ENCODE measurements around the gene CCDC7. TPM values are rescaled to one million over a fixed set of nuclear protein-coding genes. Genes with fewer than 3 reads are reported as not detected.
"Not testable (repeated sequence)": the region's sequence is repeated elsewhere in the genome, so short reads cannot be mapped to it uniquely, and the experiment has no call there.

Gene CCDC7
- polyA plus RNA-seq, 3 donors = 0.67 to 1.5 (median 1.2) TPM

DNA sequence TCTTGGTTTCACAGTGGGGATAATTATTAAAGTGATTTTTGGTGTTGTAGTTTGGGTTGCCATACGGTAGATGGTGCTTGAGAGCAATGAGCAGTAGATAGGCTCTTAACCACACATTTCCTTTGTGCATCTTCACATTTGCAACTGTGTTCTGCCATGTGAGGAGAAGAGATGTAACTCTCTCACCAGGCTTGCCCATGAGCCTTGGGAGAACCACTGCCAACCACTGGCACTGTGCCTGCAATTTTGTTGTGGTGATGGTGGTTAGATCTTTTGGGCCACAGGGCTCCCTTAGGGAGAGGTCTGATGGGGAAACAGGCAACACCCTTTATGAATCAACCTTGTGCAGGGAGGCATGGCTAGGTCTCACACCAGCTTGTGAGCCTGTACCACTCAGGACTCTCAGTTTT, 204.3 kb downstream of the CCDC7 start:
- WGBS, 3 donors = 65 to 81% (median 76%) methylated on average over 1 of the region's 1 CpG
- H3K27ac ChIP-seq (ENCODE audit: low read depth, low read length) = no peak overlapping the region

DNA sequence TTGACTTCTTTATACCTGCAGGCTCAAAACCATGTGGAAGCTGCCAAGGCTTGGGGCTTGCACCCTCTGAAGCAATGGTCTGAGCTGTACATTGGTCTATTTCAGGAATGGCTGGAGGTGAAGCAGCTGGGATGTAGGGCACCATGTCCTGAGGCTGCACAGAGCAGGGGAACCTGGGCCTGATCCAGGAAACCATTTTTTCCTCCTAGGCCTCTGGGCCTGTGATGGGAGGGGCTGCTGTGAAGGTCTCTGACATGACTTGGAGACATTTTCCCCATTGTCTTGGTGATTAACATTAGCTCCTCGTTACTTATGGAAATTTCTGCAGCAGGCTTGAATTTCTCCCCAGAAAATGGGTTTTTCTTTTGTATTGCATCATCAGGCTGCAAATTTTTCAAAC, 211.5 kb downstream of the CCDC7 start:
- 0 to 86% (median 38%) methylated on average over 1 of the region's 1 CpG for WGBS, 3 donors
- not testable (repeated sequence) for H3K27ac ChIP-seq (ENCODE audit: low read depth, low read length)

DNA sequence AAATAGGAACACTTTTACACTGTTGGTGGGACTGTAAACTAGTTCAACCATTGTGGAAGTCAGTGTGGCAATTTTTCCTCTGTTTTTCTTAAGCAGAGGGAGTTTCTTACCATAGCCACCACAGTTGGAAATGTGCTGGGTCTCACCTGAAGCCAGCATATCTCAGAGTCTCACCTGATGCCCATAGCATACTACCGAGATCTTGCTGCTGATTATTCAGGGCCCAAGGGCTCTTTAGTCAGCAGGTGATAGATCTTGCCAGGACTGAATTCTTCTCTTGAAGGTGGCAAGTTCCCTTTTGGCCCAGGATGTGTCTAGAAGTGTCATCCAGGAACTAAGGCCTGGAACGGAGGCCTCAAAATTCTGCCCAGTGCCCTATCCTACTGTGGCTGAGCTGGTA, 215.4 kb downstream of the CCDC7 start:
- WGBS, 3 donors = 96 to 100% (median 98%) methylated on average over 2 of the region's 2 CpGs
- H3K27ac ChIP-seq (ENCODE audit: low read depth, low read length) = no peak overlapping the region

DNA sequence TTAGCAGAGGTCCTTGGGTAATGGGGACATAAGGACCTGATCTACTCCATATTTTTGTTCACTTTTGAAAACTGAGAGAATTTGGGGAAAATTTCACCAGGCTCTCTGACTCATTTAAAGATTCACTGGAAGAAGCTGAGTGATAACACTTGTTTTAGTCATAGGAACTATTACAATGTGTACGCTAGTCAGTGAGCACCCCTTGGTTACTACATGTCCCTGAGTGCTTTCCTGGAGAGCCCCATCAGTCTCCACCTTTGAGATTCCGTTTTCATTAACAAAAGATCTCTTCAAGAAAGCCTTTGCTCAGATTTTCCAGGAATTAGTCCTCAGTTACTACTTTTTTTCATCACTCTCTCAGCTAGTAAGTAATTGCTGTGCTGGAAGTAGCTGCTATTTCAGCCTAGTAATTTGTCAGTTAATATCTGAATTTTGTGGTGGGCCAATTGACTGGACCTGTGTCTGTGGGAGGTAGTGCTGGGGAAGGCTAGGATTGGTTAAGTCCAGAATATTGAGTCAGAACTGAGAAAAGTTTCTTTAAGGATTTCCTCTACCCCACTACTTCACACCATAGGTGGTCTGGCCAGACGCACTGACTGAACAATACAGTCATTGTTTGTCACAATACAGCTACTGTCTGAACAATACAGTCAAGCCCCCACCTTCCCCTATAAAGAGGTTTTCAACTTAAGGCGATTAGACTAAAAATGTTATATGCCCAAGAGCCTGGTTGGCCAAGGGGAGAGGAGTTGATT, 235.0 kb downstream of the CCDC7 start:
- no peak overlapping the region for H3K27ac ChIP-seq (ENCODE audit: low read depth, low read length)
- WGBS, 3 donors = 74 to 87% (median 86%) methylated on average over 4 of the region's 4 CpGs

DNA sequence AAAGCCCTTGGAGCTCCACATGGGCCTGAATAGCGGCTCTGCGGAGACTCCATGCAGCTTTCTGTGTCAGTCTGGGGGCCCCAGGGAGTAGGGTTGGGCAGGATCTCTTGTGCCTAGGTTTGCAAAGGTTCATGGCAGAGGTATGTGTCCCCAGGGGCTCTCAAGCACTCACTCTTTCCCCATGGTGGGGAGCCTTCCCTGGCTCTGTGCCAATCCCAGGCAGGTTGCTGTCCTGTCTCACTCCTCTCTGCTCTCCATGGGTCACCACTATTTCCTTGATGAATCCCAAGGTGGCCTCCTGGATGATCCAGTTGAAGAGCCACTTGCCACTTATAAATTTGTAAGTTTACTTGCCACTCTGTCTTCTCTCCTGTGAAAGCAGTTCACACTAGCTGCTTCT, 238.4 kb downstream of the CCDC7 start:
- 96 to 100% (median 96%) methylated on average over 2 of the region's 2 CpGs for WGBS, 3 donors
- no peak overlapping the region for H3K27ac ChIP-seq (ENCODE audit: low read depth, low read length)

DNA sequence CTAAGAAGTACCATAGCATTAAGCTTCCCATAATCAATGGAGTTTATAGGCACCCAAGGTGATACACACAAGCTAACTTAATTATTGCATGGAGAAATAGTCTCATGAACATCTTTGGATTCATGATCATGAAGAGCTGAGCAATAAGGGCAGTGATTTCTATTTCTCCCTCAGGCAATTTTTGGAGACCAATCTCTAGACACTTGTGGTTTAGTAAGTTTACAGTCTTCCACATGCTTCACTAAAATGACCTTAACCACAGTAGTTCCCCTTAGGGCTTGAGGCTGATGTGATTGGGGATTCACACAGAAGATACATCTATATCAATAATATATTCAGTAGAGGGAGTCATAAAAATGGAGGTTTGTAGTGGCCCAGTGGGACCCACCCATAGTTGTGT, 241.2 kb downstream of the CCDC7 start:
- H3K27ac ChIP-seq (ENCODE audit: low read depth, low read length) = no peak overlapping the region

DNA sequence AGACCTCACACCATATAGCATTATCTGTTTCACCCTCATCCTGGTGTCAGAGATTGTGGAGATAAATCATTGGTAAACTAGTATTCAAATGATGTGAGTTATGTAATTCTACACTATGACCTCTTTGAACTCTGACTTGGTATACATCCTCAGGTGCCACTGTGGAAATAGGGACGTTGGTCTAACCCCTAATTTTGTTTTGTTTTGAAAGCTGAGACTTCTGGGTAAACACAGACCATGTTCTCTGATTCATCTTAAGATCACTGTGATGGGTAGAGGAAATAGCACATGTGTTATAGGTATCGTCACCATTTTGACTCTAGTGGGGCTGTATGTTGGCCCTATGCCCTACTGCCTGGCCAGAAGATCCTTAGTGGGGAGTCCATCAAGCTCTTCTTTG, 241.6 kb downstream of the CCDC7 start:
- 72 to 80% (median 78%) methylated on average over 2 of the region's 2 CpGs for WGBS, 3 donors
- no peak overlapping the region for H3K27ac ChIP-seq (ENCODE audit: low read depth, low read length)

DNA sequence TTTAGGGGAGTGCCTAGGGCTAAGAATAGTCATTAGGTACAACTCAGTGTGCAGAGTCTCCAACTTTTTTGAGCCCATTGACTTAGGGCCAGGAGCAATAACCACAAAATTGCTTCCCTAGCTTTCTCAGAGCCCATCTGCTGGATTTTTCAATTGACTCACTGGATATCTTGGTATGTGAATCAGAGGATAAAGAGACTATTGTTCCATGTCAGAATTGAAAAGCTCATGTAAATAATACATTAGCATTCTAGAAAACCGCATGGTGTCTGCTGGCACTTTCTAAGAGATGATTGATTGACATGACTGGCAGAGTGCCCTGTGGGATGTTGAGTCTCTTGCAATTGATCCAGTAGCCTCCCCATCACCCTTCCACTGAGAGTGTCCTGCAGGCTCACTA, 246.2 kb downstream of the CCDC7 start:
- no peak overlapping the region for H3K27ac ChIP-seq (ENCODE audit: low read depth, low read length)
- 48 to 85% (median 84%) methylated on average over 1 of the region's 1 CpG for WGBS, 3 donors

DNA sequence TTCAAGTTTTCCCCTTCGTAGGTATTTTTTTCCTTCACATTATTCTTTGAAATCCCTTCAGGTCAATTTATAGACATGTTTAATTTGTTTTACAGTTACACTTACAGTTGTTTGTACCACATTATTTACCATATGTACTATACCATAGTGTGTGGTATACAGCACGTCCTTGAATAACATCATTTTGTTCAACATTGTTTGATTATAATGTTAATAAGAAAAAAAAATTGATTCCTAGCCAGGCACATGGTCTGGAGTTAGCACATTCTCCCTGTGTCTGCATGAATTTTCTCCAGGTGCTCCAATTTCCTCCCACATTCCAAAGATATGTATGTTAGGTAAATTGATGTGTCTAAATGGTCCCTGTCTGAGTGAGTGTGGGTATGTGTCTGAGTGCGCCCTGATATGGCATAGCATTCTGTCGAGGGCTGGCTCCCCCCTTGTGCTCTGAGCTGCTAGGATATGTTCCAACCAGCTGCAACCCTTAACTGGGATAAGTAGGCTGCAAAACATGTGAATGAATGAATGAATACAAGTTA, 247.6 kb downstream of the CCDC7 start:
- WGBS, 3 donors = 75 to 85% (median 78%) methylated on average over 4 of the region's 4 CpGs
- no peak overlapping the region for H3K27ac ChIP-seq (ENCODE audit: low read depth, low read length)

DNA sequence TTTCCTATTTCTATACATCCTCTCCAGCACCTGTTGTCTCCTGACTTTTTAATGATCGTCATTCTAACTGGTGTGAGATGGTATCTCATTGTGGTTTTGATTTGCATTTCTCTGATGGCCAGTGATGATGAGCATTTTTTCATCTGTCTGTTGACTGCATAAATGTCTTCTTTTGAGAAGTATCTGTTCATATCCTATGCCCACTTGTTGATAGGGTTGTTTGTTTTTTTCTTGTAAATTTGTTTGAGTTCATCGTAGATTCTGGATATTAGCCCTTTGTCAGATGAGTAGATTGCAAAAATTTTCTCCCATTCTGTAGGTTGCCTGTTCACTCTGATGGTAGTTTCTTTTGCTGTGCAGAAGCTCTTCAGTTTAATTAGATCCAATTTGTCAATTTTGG, 253.7 kb downstream of the CCDC7 start:
- WGBS, 3 donors = 85 to 94% (median 93%) methylated on average over 2 of the region's 2 CpGs
- H3K27ac ChIP-seq (ENCODE audit: low read depth, low read length) = not testable (repeated sequence)

DNA sequence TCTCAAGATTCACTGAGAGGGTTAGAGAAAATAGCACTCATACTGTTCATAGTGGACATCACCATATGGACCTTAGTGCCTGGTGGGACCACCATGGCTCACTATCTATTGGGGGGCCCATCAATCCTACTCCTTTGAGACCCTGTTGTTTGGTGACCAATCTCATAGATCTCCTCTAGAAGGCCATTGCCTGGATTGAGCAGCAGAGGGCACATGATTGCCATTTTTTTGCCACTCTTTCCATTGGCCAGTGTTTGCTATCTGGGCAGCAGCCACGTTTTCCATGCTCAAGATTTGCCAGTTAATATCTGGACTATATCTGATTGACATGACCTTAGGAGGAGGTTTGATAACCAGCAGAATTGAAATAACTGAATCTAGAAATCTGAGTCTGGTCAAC, 267.6 kb downstream of the CCDC7 start:
- WGBS, 3 donors = 45 to 72% (median 67%) methylated on average over 1 of the region's 1 CpG
- H3K27ac ChIP-seq (ENCODE audit: low read depth, low read length) = no peak overlapping the region

DNA sequence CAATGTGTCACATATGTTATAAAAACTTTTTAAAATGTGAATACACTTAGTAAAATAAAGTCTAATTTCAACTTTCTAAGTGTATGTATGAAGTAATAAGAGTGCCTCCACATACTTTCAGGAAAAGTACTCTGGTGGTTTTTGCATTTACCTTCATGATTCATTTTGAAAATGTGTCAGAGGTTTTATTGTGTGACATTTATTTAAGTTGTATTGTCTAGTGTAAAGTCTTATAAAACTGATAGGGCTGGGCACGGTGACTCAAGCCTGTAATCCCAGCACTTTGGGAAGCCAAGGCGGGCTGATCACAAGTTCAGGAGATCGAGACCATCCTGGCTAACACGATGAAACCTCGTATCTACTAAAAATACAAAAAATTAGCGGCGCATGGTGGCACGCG, 285.6 kb downstream of the CCDC7 start:
- H3K27ac ChIP-seq (ENCODE audit: low read depth, low read length) = no peak overlapping the region
- WGBS, 3 donors = 94 to 96% (median 96%) methylated on average over 9 of the region's 9 CpGs

DNA sequence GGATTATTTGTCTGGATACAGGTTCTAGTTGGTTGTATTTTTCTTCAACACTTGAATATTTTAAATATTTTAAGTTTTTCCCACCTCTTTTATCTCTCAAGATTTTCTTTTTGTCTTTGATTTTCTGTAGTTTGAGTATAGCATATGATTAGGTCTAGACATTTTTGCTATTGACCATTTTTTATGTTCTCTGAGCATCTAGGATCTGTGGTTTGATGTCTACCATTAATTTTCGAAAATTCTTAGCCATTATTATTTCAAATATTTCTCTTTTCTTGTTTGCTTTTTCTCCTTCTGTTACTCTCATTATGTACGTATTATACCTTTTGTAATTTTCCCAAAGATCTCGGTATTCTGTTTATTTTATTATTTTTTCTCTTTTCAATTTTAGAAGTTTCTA, 293.0 kb downstream of the CCDC7 start:
- no peak overlapping the region for H3K27ac ChIP-seq (ENCODE audit: low read depth, low read length)
- 92 to 95% (median 94%) methylated on average over 3 of the region's 3 CpGs for WGBS, 3 donors

DNA sequence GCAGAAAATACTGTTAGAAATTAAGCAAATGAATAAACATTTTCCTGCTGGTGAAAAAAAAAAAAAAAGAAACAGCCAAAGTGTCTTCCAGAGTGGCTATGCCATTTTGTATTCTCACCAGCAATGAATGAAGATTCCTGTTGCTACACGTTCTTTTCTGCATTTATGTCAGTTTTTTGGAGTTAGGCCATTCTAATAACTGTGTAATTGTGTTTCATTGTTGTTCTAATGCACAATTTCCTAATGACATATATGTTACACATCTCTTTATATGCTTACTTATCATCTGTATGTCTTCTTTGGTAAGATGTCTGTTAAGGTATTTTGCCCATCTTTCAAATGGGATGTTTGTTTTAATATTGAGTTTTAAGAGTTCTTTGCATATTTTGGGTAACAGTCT, 298.4 kb downstream of the CCDC7 start:
- 66 to 85% (median 75%) methylated on average over 1 of the region's 1 CpG for WGBS, 3 donors
- no peak overlapping the region for H3K27ac ChIP-seq (ENCODE audit: low read depth, low read length)

DNA sequence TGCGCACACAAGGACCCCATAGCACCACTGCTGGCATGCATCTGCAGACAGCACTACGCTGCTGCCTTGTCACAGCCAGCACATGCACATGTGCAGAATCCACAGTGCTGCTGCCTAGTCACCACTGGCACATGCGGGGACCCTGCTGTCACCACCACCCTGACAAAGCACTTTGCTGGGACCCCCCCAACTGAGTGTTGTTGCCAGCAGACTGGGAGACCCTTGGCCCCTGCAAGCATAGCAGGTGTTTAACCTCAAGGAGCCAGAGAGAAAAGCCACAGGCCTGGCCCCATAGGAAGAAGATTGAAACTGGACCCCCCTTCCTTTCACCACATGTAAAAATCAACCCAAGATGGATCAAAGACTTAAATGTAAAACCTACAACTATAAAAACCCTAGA, 300.9 kb downstream of the CCDC7 start:
- H3K27ac ChIP-seq (ENCODE audit: low read depth, low read length) = no peak overlapping the region
- 92 to 97% (median 96%) methylated on average over 3 of the region's 3 CpGs for whole genome bisulfite sequencing, 3 donors

DNA sequence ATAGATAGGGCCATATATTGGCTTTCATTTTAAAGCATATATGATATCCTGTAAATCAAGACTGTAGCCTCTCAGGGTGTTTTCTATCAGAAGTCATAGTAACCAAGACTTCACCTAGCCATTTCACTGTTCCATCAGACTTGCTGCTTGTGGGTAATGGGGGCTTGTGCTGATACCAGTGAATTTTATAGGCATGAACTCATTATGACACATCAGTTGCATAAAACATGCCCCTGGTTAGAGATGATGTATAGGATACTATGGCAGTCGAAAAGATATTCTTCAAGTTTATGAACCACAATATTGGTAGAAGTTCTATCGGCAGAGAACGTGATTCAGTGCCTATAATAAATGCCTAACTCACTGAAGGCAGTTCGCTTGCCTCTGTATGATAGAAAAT, 305.6 kb downstream of the CCDC7 start:
- 70 to 86% (median 72%) methylated on average over 4 of the region's 4 CpGs for WGBS, 3 donors
- no peak overlapping the region for H3K27ac ChIP-seq (ENCODE audit: low read depth, low read length)

DNA sequence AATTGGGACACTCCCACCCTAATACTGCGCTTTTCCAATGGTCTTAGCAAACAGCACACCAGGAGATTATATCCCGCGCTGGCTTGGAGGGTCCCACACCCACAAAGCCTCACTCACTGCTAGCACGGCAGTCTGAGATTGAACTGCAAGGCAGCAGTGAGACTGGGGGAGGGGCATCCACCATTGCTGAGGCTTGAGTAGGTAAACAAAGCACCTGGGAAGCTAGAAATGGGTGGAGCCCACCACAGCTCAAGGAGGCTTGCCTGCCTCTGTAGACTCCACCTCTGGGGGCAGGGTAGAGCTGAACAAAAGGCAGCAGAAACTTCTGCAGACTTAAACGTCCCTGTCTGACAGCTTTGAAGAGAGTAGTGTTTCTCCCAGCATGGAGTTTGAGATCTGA, 309.0 kb downstream of the CCDC7 start:
- 68 to 88% (median 76%) methylated on average over 5 of the region's 5 CpGs for WGBS, 3 donors
- H3K27ac ChIP-seq (ENCODE audit: low read depth, low read length) = not testable (repeated sequence)

DNA sequence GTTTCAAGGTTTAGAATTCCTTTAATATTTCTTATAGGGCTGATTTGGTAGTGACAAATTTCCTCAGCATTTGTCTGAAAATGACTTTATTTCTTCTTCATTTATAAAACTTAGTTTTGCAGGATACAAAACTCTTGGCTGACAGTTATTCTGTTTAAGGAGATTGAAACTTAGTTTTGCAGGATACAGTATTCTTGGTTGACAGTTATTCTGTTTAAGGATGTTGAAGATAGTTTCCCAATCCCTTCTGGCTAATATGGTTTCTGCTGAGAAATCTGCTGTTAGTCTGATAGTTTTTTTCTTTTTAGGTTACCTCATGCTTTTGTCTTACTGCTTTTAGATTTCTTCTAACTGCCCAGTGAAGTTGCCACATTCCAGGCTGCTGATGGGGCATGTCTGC, 325.3 kb downstream of the CCDC7 start:
- no peak overlapping the region for H3K27ac ChIP-seq (ENCODE audit: low read depth, low read length)

DNA sequence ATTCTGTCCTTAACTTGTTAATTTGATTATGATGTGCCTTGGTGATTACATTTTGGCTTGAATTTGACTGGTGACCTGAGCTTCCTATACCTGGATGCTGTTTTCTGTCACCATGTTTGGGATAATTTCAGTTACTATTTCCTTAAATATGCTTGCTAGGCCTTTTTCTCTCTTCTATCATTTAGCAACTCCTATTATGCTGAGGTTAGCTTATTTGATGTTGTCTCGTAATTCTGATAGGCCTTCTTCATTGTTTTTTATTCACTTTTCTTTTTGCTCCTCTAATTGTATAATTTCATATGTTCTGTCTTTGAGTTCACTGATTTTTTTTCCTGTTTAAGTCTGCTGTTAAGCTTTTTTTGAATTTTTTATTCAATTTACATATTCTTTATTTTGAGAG, 327.2 kb downstream of the CCDC7 start:
- 90 to 91% (median 90%) methylated on average over 1 of the region's 1 CpG for WGBS, 3 donors
- no peak overlapping the region for H3K27ac ChIP-seq (ENCODE audit: low read depth, low read length)

DNA sequence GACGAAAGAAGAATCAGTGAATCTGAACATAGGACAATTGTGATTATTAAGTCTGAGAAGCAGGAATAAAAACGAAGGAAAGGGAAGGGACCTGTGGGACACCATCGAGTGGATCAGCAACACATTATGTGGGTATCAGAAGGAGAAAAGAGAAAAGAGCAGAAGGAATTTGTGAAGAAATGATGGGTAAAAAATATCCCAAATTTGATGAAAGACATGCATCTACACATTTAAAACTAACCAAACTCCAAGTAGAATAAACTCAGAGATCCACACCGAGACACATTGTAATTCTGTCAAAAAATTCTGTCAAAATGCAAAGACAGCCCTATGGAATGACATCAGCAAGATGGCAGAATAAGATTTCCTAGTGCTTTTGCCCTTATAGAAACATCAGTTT, 341.0 kb downstream of the CCDC7 start:
- WGBS, 3 donors = 87 to 94% (median 92%) methylated on average over 4 of the region's 4 CpGs
- no peak overlapping the region for H3K27ac ChIP-seq (ENCODE audit: low read depth, low read length)

Measured in adipose tissue (tissue), 3 donors.